GM21528 (cell line): ENCODE data around the gene EPSTI1.
A peak's percentile ranks its signal among the peaks of the same experiment; 100 is the strongest.
"Not testable (repeated sequence)": the region's sequence is repeated elsewhere in the genome, so short reads cannot be mapped to it uniquely, and the experiment has no call there.

ENCODE experiments used
- ATAC-seq: cut with Tn5 transposase; IDR thresholded peaks from one replicate; pipeline ENCODE4 v1.9.1; 2021; ENCODE audit warnings: mild to moderate bottlenecking, moderate library complexity; ENCODE audit not compliant: unreplicated experiment, low FRiP score

Gene EPSTI1, protein sequence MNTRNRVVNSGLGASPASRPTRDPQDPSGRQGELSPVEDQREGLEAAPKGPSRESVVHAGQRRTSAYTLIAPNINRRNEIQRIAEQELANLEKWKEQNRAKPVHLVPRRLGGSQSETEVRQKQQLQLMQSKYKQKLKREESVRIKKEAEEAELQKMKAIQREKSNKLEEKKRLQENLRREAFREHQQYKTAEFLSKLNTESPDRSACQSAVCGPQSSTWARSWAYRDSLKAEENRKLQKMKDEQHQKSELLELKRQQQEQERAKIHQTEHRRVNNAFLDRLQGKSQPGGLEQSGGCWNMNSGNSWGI

GRCh38 chr13:42991898-42992763 lies at the start of gene EPSTI1:
Gene EPSTI1, minus strand, starts transcription at chr13:42992241. Its CDS starts 76 bp downstream, at chr13:42992165.
- ATAC-seq = peak; percentile 83

DNA sequence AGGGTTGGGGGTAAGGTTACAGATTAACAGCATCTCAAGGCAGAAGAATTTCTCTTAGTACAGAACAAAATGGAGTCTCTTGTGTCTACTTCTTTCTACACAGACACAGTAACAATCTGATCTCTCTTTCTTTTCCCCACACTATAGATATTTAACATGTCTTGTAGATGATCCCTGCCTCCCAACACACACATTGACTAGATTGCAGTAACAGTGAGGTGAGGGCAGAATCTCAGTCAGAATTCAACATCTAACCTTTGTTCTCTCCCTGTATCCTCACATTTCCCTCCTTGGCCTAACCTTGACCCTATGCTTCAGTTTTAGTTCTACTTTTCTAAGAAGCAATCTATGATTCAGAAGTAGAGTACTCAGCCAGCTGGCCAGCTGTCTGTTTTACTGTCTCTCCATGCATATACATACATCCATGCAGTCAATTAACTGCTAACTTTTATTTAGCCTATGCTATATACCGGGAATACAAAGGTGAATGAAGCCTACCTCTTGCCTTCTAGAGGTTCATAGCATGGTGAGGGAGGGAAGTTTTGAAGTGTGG lies 49.4 kb upstream of the EPSTI1 start:
- ATAC-seq = peak; percentile 45

- ATAC-seq = not testable (repeated sequence)
These were observed 48.7 kb upstream of the EPSTI1 start for GRCh38 chr13:43040581-43041368.

DNA sequence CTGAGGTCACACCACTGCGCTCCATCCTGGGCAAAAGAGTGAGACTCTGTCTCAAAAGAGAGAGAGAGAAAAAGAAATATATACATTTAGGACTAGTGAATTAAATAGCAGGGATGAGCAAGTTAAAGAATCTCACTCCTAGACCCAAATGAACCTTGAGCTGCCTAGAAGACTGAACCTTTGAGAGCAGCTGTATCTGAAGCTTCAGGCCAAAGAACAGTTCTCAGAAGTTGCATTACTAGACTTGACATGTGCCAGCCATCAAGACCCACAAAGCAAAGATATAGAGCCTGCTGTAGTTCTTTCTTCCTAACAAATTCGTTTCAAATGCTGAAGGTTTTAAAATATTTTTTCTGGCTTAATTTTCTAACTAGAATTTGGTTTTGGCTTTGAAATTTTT lies 47.9 kb upstream of the EPSTI1 start:
- ATAC-seq = no peak

GRCh38 chr13:43036351-43037250 lies 44.6 kb upstream of the EPSTI1 start:
- ATAC-seq = no peak

DNA sequence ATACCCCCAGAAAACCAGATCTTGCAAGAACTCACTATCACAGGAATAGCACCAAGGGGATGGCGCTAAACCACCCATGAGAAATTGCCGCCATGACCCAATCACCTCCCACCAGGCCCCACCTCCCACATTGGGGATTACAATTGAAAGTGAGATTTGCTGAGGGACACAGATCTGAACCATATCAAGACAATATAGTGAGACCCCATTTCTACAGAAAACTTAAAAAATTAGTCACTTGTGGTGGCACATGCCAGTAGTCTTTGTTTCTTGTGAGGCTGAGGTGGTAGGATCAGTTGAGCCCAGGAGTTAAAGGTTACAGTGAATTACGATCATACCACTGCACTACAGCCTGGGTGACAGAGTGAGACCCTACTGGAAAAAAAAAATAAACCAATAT lies 41.0 kb upstream of the EPSTI1 start:
- no peak for ATAC-seq

DNA sequence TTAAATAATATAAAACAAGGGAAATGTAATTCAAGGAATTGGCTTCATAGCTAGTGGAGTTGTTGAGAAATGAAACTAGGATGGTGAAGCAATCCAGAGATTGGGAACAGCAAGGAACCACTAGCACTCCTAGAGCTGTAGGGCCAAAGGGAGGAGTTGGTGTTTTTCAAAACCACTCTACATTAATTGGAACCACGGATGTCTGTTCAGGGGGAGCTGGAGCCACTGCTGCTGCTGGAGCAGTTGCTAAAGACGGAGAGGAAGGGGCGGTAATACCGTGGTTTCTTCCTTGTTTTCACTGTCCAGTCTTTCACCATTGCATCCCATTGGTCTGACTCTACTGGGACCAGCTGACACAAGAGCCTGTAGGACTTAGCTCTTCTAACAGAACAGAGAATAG lies 39.8 kb upstream of the EPSTI1 start:
- no peak for ATAC-seq

DNA sequence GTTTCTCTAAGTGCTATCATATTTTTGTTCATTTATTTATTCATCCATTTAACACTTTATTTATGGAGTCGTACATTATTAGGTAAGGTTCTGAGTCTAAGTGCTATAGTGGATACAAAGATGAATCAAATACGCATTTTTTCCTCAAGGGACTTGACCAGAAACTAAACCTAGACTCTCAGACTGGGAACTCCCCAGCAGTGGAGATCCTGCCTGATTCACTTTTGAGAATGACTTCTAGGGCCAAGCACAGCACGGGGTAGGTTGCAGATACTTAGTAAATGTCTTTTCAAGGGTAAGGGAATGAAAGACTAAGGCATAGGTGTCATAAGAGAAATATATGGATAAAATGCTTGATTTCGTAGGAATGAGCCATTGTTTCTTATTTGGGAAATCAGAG lies 38.5 kb upstream of the EPSTI1 start:
- no peak for ATAC-seq

GRCh38 chr13:43026262-43026661 lies 34.2 kb upstream of the EPSTI1 start:
- no peak for ATAC-seq

DNA sequence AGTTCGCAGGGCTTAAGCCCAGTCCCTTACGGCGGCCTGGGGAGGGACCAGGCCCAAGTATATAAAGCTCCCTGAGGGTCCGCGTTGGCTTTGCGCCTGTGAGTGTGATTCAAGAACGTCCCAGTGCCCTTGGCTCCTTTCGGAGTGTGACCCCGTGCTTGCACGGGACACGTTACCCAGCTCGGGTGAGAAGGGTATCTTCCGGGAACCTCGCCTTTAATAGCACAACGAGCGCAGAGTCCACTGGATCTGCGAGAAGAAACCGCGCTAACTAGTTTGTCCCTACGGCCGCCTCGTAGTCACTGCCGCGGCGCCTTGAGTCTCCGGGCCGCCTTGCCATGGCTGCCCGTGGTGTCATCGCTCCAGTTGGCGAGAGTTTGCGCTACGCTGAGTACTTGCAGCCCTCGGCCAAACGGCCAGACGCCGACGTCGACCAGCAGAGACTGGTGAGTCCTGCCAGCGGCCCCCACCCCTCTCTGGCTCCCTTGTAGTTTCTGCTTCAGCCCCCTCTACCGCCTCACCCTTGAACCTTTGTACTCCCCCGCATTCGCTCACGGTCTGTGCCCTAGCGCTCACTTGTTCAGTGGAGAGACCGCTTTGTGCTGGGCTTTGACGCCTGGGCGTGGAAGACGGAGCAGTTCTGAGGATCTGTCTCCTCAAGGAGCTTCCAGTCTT lies 31.4 kb upstream of the EPSTI1 start, which contains the start of gene DNAJC15:
DNAJC15 (plus strand) TSS at position 298 of the 675 bp plus-strand sequence; CDS start at position 339, 41 bp downstream.
- peak; percentile 87 for ATAC-seq

DNA sequence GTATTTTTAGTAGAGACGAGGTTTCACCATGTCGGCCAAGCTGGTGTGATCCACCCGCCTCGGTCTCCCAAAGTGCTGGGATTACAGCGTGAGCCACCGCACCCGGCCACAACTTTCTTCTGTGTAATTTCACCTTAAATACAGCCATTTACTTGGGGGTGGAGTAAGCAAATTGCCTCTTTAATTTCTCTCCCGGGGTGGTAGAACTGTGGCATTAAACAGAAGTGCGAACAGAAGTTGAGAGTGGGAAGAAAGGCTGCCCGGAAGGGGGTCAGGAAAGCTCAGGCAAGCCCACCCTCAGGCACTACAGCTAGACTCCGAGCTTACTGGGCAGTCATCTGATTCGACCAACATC lies 30.9 kb upstream of the EPSTI1 start:
- no peak for ATAC-seq

GRCh38 chr13:43021926-43022670 lies 30.1 kb upstream of the EPSTI1 start:
- ATAC-seq = no peak

GRCh38 chr13:43020794-43021193 lies 28.8 kb upstream of the EPSTI1 start:
- no peak for ATAC-seq

DNA sequence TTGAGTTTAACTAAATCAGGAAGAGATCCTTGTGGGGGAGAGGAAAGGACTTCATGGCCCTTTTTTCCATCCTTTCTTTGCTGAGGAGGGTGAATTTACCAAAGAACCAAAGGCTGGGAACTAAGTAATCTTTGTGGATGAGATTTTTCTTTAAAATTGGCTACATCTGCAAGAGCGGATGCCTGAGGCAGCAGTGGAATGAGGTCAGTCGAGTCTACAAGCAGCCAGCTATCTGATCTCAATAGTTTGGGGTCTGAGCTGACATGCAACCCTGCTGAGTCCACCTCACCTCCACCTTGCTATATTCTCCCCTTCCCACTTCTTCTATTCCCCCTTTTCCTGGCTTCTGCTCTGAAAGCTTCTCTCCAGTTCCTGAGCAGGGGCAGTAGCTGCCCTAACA lies 27.8 kb upstream of the EPSTI1 start:
- ATAC-seq = no peak

GRCh38 chr13:43016226-43016625 lies 24.2 kb upstream of the EPSTI1 start:
- ATAC-seq = no peak

DNA sequence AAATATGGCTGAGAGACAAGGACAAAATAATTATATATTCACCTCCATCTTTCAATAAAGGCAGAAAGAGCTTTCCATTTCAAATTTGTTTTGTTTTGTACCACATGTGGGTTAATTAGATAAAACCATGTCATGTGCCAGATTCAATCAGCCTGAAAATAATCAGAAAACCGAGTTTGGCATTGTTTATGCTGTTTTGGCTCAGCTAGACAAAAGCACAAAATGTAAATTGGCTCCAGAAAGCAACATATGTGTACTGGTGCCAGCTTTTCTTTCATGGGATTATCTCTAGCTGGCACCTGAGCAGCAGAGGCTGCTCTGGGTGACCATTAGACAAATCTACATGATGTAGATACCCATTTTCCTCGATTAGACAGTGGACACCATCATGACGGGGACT lies 22.1 kb upstream of the EPSTI1 start:
- ATAC-seq = no peak

DNA sequence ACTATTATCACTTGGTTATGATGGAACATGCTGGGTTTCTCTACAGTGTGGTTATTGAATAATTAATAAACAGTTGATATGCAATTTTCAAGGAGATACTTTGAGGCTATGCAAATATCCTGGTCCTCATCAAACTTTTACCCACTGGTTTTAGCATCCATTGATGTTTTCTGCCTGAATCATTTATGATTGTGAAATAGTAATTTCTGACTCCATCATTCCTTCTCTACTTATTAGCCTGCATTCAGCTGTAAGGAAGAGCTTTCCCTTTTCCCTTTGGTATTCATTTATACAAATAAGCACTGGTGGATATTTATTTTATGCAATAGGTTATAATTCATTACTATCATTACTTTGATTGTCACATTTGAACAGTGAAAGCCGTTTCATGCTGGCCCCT lies 17.5 kb upstream of the EPSTI1 start:
- ATAC-seq = no peak

DNA sequence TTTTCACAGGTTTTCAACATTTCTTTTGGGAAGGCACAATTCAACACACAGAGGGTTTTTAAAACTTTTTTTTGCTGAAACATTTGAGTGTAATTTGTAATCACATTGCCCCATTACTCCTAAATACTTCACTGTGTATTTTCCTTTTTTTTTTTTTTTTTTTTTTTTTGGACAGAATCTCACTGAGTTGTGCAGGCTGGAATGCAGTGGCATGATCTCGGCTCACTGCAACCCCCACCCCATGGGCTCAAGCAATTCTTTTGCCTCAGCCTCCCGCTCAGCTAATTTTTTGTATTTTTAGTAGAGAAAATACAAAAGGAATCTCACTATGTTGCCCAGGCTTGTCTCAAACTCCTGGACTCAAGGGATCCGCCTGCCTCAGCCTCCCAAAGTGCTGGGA lies 16.6 kb upstream of the EPSTI1 start:
- no peak for ATAC-seq
